IMR-90 (cell line): ENCODE measurements around the gene LONP1. TPM values are rescaled to one million over a fixed set of nuclear protein-coding genes. Genes with fewer than 3 reads are reported as not detected.
A peak's percentile ranks its signal among the peaks of the same experiment; 100 is the strongest.

Experiments used
- ATAC-seq: fragments of 200-7000 bp; cut with Tn5 transposase; 2 replicates; pipeline ENCODE4 v1.9.1; 2020; ENCODE audit warnings: low read depth, mild to moderate bottlenecking, moderate library complexity
- BruUV-seq: library from RNA; stranded (reverse); fragments of 400-500 nt; replicated peaks from 2 replicates; lab custom pipeline; 2021; lab: Mats Ljungman, UMichigan
- CTCF ChIA-PET: fragments of 300-600 bp; formaldehyde crosslinking; extraction: SDS; loops from one replicate; lab custom pipeline; 2021; ENCODE audit warnings: antibody characterized with exemption; lab: Yijun Ruan, JAX
- POLR2A ChIA-PET: fragments of 300-600 bp; sonication (Branson Sonifier 250); formaldehyde crosslinking; loops from one replicate; lab custom pipeline; 2022; ENCODE audit warnings: antibody characterized with exemption; ENCODE audit not compliant: unreplicated experiment; lab: Charles Lee
- DNase-seq: peaks from one replicate; pipeline ENCODE4 v3.0.0; 2013
- H2AFZ ChIP-seq: replicated peaks from 2 replicates; pipeline ENCODE3; 2013; ENCODE audit warnings: low read length, mild to moderate bottlenecking; ENCODE audit not compliant: poor library complexity
- H2AK5ac ChIP-seq: 2 replicates; pipeline ENCODE4 v1.6.1; 2013; ENCODE audit warnings: low read depth, low read length, inconsistent platforms
- H2AK9ac ChIP-seq: replicated peaks from 2 replicates; pipeline ENCODE3; 2013; ENCODE audit warnings: mild to moderate bottlenecking, low read depth, low read length, moderate library complexity; ENCODE audit not compliant: poor library complexity
- H2BK120ac ChIP-seq: 2 replicates; pipeline ENCODE4 v1.6.1; 2013; ENCODE audit warnings: low read depth, low read length, inconsistent platforms
- H2BK15ac ChIP-seq: 3 replicates; pipeline ENCODE4 v1.6.1; 2013; ENCODE audit warnings: low read depth, low read length, inconsistent platforms
- H2BK20ac ChIP-seq: 2 replicates; pipeline ENCODE4 v1.6.1; 2013; ENCODE audit warnings: low read depth, mild to moderate bottlenecking, inconsistent platforms, low read length, moderate library complexity
- H2BK5ac ChIP-seq: 2 replicates; pipeline ENCODE4 v1.6.1; 2013; ENCODE audit warnings: mild to moderate bottlenecking, low read depth, low read length, inconsistent platforms; ENCODE audit not compliant: poor library complexity, severe bottlenecking
- H3K14ac ChIP-seq: replicated peaks from 2 replicates; pipeline ENCODE4 v1.6.1; 2013; ENCODE audit warnings: low read depth, low read length, inconsistent platforms
- H3K18ac ChIP-seq: 2 replicates; pipeline ENCODE4 v1.6.1; 2013; ENCODE audit warnings: low read depth, low read length, control low read depth
- H3K23ac ChIP-seq: 2 replicates; pipeline ENCODE4 v1.6.1; 2013; ENCODE audit warnings: low read depth, low read length, inconsistent platforms
- H3K27ac ChIP-seq: 2 replicates; pipeline ENCODE4 v1.5.1; 2013; ENCODE audit warnings: mild to moderate bottlenecking, control low read depth, low read length; ENCODE audit not compliant: insufficient read depth
- H3K27me3 ChIP-seq: 2 replicates; pipeline ENCODE4 v1.6.1; 2013; ENCODE audit warnings: low read length; ENCODE audit not compliant: control insufficient read depth, insufficient read depth
- H3K36me3 ChIP-seq: 2 replicates; pipeline ENCODE4 v1.6.1; 2013; ENCODE audit warnings: low read length, mixed read lengths; ENCODE audit not compliant: control insufficient read depth, insufficient read depth
- H3K4ac ChIP-seq: 2 replicates; pipeline ENCODE4 v1.6.1; 2013; ENCODE audit warnings: low read depth, low read length, inconsistent platforms
- H3K4me1 ChIP-seq: 2 replicates; pipeline ENCODE4 v1.6.1; 2013; ENCODE audit warnings: low read length, mixed read lengths; ENCODE audit not compliant: control insufficient read depth, insufficient read depth
- H3K4me2 ChIP-seq: 2 replicates; pipeline ENCODE4 v1.6.1; 2013; ENCODE audit warnings: low read depth, mild to moderate bottlenecking, control low read depth, low read length, moderate library complexity
- H3K4me3 ChIP-seq: 2 replicates; pipeline ENCODE4 v1.5.1; 2013; ENCODE audit warnings: low read depth, mild to moderate bottlenecking, control low read depth, low read length, moderate library complexity; ENCODE audit not compliant: insufficient read depth
- H3K56ac ChIP-seq: 2 replicates; pipeline ENCODE4 v1.6.1; 2013; ENCODE audit warnings: low read length, inconsistent platforms; ENCODE audit not compliant: insufficient read depth; ENCODE audit errors: extremely low read depth
- H3K79me1 ChIP-seq, 2 experiments: 2 replicates each; pipeline ENCODE4 v1.6.1; 2013; ENCODE audit warnings: low read length in 2 of 2, inconsistent platforms in 1 of 2, low read depth in 1 of 2
- H3K9ac ChIP-seq: 2 replicates; pipeline ENCODE4 v1.6.1; 2013; ENCODE audit warnings: low read depth, low read length, control low read depth
- H3K9me1 ChIP-seq: 2 replicates; pipeline ENCODE4 v1.6.1; 2013; ENCODE audit warnings: low read length, inconsistent platforms; ENCODE audit not compliant: insufficient read depth
- H3K9me3 ChIP-seq: 2 replicates; pipeline ENCODE4 v1.6.1; 2013; ENCODE audit warnings: low read length; ENCODE audit not compliant: control insufficient read depth, insufficient read depth
- H4K20me1 ChIP-seq: 2 replicates; pipeline ENCODE4 v1.6.1; 2013; ENCODE audit warnings: low read length, inconsistent platforms; ENCODE audit not compliant: insufficient read depth
- H4K5ac ChIP-seq: 2 replicates; pipeline ENCODE4 v1.6.1; 2013; ENCODE audit warnings: mild to moderate bottlenecking, low read depth, low read length, control low read depth
- H4K8ac ChIP-seq, 2 experiments: 2 replicates each; pipeline ENCODE4 v1.6.1; 2013; ENCODE audit warnings: low read depth in 2 of 2, low read length in 2 of 2, control low read depth in 1 of 2, inconsistent platforms in 1 of 2
- H4K91ac ChIP-seq: 2 replicates; pipeline ENCODE4 v1.6.1; 2013; ENCODE audit warnings: low read depth, low read length, inconsistent platforms; ENCODE audit not compliant: insufficient read depth
- BHLHE40 ChIP-seq: fragments of 150-350 bp; IDR thresholded peaks from 2 replicates; pipeline ENCODE4 v1.6.1; 2016; ENCODE audit warnings: mild to moderate bottlenecking, low read depth, low read length
- CEBPB ChIP-seq: IDR thresholded peaks from 2 replicates; pipeline ENCODE4 v1.6.1; 2012; ENCODE audit warnings: low read depth, low read length, improper control_type of control experiment
- CHD1 ChIP-seq: IDR thresholded peaks from 2 replicates; pipeline ENCODE4 v1.6.1; 2012; ENCODE audit warnings: low read depth, low read length, improper control_type of control experiment
- FOS ChIP-seq: fragments of 150-350 bp; IDR thresholded peaks from 2 replicates; pipeline ENCODE4 v1.6.1; 2016; ENCODE audit warnings: low read depth, low read length
- MAZ ChIP-seq: IDR thresholded peaks from 2 replicates; pipeline ENCODE4 v1.6.1; 2012; ENCODE audit warnings: low read depth, mild to moderate bottlenecking, low read length, improper control_type of control experiment, moderate library complexity, borderline replicate concordance
- MXI1 ChIP-seq: IDR thresholded peaks from 2 replicates; pipeline ENCODE4 v1.6.1; 2012; ENCODE audit warnings: low read depth, mild to moderate bottlenecking, low read length, moderate library complexity, borderline replicate concordance
- NFE2L2 ChIP-seq: fragments of 150-350 bp; IDR thresholded peaks from 2 replicates; pipeline ENCODE4 v1.6.1; 2016; ENCODE audit warnings: low read depth, mild to moderate bottlenecking, low read length
- POLR2A ChIP-seq: IDR thresholded peaks from 2 replicates; pipeline ENCODE4 v1.6.1; 2012; ENCODE audit warnings: mild to moderate bottlenecking, low read depth, low read length
- RAD21 ChIP-seq: IDR thresholded peaks from 2 replicates; pipeline ENCODE4 v1.6.1; 2012; ENCODE audit warnings: low read length, improper control_type of control experiment
- RCOR1 ChIP-seq: IDR thresholded peaks from 2 replicates; pipeline ENCODE4 v1.6.1; 2012; ENCODE audit warnings: mild to moderate bottlenecking, low read length, improper control_type of control experiment; ENCODE audit not compliant: insufficient replicate concordance
- SMC3 ChIP-seq: fragments of 150-350 bp; IDR thresholded peaks from 2 replicates; pipeline ENCODE4 v1.6.1; 2016; ENCODE audit warnings: low read depth, mild to moderate bottlenecking, antibody characterized with exemption, low read length, moderate library complexity
- WGBS, 2 experiments: methylation state at CpG; one replicate each; pipeline versions ENCODE4 v1.1.5 to v1.1.7; 2013; ENCODE audit warnings: missing lambda C conversion rate in 2 of 2; ENCODE audit not compliant: insufficient read length in 1 of 2; ENCODE audit errors: extremely low coverage in 2 of 2; 5-methylcytosine and 5-hydroxymethylcytosine counted together
- dilution Hi-C: fragments of 300-500 bp; cut with HindIII; formaldehyde crosslinking; loops from one replicate; pipeline ENCODE4 v1.14.3; 2018; ENCODE audit warnings: low sequenced_read_pairs; ENCODE audit not compliant: unreplicated experiment
- in situ Hi-C: fragments of 300-500 bp; cut with MboI; formaldehyde crosslinking; loops from 3 replicates; pipeline ENCODE4 v1.14.3; 2019; ENCODE audit warnings: low sequenced_read_pairs, inconsistent platforms, mixed read lengths
- intact Hi-C: fragments of 100-400 bp; cut with micrococcal nuclease; formaldehyde crosslinking; loops from 2 replicates; pipeline ENCODE4 v1.10.0; 2022
- polyA plus RNA-seq, 3 experiments: library from polyadenylated mRNA; depleted of rRNA; stranded (reverse); fragments of >200 nt; gene quantifications; 2 replicates each; pipeline ENCODE4 v1.2.3, GENCODE V29; 2012; ENCODE audit warnings: low replicate concordance in 1 of 3
- total RNA-seq: library from RNA; depleted of rRNA; stranded (reverse); fragments of >200 nt; gene quantifications from 2 replicates; pipeline ENCODE4 v1.2.3, GENCODE V29; 2012
- TF ChIP-seq, protein P1 (sequence below): fragments of 150-350 bp; IDR thresholded peaks from 2 replicates; pipeline ENCODE4 v1.6.1; 2017; ENCODE audit warnings: mild to moderate bottlenecking, antibody characterized with exemption, low read length, low read depth

LONP1 gene
- total and polyA plus RNA-seq, 2 of the 4 experiments (the other 2 are of a cell fraction) = 64.2 to 93.2 TPM

DNA sequence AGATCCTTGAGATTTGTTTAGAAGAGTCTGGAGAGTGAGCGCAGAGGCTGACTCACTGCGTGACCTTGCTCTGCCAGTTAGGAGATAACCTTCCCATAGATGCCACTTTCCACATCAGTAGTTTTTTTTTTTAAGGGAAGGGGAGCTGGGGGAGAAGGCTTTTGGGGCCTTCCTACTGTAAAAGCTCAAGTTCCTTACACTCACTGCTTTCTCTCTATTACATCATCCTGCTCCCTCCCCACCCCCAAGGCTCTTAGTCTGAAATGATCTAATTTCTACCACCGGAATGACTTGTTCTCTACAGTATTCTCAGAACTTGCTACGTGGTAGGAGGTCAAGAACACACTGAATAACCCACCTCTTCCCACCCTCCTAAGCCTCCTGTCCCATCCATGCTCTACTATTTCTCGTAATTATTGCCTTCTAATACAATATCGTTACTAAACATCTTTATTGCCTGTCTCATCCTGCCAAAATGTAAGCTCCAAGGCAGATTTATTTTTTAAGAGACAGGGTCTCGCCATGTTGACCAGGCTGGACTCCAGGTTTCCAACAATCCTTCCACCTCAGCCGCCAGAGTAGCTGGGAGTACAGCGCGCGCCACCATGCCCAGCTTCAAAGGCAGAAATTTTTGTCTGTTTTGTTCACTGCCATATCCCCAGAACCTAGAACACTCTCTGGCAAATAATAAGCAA is 1.2 kb downstream of the LONP1 start:
- H3K9ac ChIP-seq = peak overlapping the region; percentile 89
- H3K4me2 ChIP-seq = peak overlapping the region; percentile 94
- 0 out of 3 replicates have a peak overlapping the region, but pooled peaks have one; percentile 25 for H2BK15ac ChIP-seq
- H3K18ac ChIP-seq = peak overlapping the region; percentile 1; the same call in 1 of the 2 replicates
- H3K23ac ChIP-seq = peak overlapping the region; percentile 94
- H2BK20ac ChIP-seq = peak overlapping the region; percentile 51; the same call in 1 of the 2 replicates
- peaks cover 40% of the 10 kb centered on the region for H4K20me1 ChIP-seq
- peak overlapping the region; percentile 93 for H3K4ac ChIP-seq
- peak overlapping the region; percentile 49 for H3K4me3 ChIP-seq
- peaks cover 4% of the 10 kb centered on the region for H3K4me1 ChIP-seq
- H3K9me3 ChIP-seq = no peaks in the 10 kb centered on the region
- peak overlapping the region; percentile 49 to 81; a peak in 3 of 4 replicates for H4K8ac ChIP-seq
- no peaks in the 10 kb centered on the region for H3K27me3 ChIP-seq
- peaks cover 9% of the 10 kb centered on the region for H3K36me3 ChIP-seq
- ChIA-PET CTCF (interaction anchor here (1.2 kb wide), 1 partner anchor 32 kb away, joined by 4 read pairs; no protein-coding TSS in a partner anchor), POLR2A (interaction anchor here (0.7 kb wide), 1 partner anchor 99 kb away, joined by 3 read pairs; no protein-coding TSS in a partner anchor)
- 12% methylated on average over 3 of the region's 11 CpGs; no CpG with 5 or more reads in 1 of the 2 experiments for WGBS, 2 experiments
- dilution Hi-C loops = no loop called here
- H4K5ac ChIP-seq = peak overlapping the region; percentile 3; the same call in 1 of the 2 replicates
- TF ChIP-seq MXI1 (no peak), SMC3 (no peak), RAD21 (0 out of 2 replicates have a peak, but pooled peaks have one; percentile 0), MAZ (peak; percentile 72), POLR2A (peak; percentile 96), CHD1 (peak; percentile 92), CEBPB (peak; percentile 92), RCOR1 (no peak), NFE2L2 (no peak), FOS (peak; percentile 38; the same call in 1 of the 2 replicates), BHLHE40 (peak; percentile 3; the same call in 1 of the 2 replicates)
- TF ChIP-seq, protein P1, sequence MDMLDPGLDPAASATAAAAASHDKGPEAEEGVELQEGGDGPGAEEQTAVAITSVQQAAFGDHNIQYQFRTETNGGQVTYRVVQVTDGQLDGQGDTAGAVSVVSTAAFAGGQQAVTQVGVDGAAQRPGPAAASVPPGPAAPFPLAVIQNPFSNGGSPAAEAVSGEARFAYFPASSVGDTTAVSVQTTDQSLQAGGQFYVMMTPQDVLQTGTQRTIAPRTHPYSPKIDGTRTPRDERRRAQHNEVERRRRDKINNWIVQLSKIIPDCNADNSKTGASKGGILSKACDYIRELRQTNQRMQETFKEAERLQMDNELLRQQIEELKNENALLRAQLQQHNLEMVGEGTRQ = no peak
- peaks cover 9% of the 10 kb centered on the region for H3K9me1 ChIP-seq
- H4K91ac ChIP-seq = peak overlapping the region; percentile 78
- ATAC-seq (peak; percentile 5; the same call in 1 of the 2 replicates), DNase-seq (peak; percentile 91)
- H3K27ac ChIP-seq = peak overlapping the region; percentile 74
- peak overlapping the region; percentile 81 for H2BK120ac ChIP-seq
- peak overlapping the region; percentile 79 for H2BK5ac ChIP-seq
- peak overlapping the region; percentile 78 for H2AK5ac ChIP-seq
- H2AK9ac ChIP-seq = peak overlapping the region; percentile 94
- H3K79me1 ChIP-seq = peaks cover 4 to 33% of the 10 kb centered on the region in 2 experiments; a peak in 3 of 4 replicates
- H3K14ac ChIP-seq = peak overlapping the region; percentile 93
- TSS peak; percentile 98 for BruUV-seq
- intact Hi-C loops = no loop called here
- in situ Hi-C loops = no loop called here
- H3K56ac ChIP-seq = peak overlapping the region; percentile 48
- H2AFZ ChIP-seq = peak overlapping the region; percentile 16
